AG10803 (cell line): ENCODE data around the gene SPAG7.
"Not testable (repeated sequence)": the region's sequence is repeated elsewhere in the genome, so short reads cannot be mapped to it uniquely, and the experiment has no call there.

Experiments
- DNase-seq: peaks from one replicate; pipeline ENCODE4 v3.0.0; 2010; ENCODE audit warnings: low read depth
- H3K4me3 ChIP-seq: 2 replicates; pipeline ENCODE4 v1.5.1; 2011; ENCODE audit warnings: mild to moderate bottlenecking, low read length, control low read depth
- CTCF ChIP-seq: conservative IDR thresholded peaks from 2 replicates; pipeline ENCODE4 v1.5.1; 2011; ENCODE audit warnings: mild to moderate bottlenecking, low read length, control low read depth, inconsistent platforms

The SPAG7 gene

GRCh38 chr17:4921320-4921719 lies 46.3 kb downstream of the SPAG7 start:
- no peak for TF ChIP-seq CTCF
- no peak for DNase-seq
- H3K4me3 ChIP-seq = no peak overlapping the region

- DNase-seq = peak; percentile 66
- TF ChIP-seq CTCF = no peak
- H3K4me3 ChIP-seq = no peak overlapping the region
These were observed 47.1 kb downstream of the SPAG7 start for GRCh38 chr17:4920351-4921048.

GRCh38 chr17:4919511-4920047 lies 48.0 kb downstream of the SPAG7 start:
- TF ChIP-seq CTCF = no peak
- no peak for DNase-seq
- no peak overlapping the region for H3K4me3 ChIP-seq

- H3K4me3 ChIP-seq, DNase-seq: not testable (repeated sequence)
These were observed 53.1 kb downstream of the SPAG7 start for GRCh38 chr17:4914551-4914950.

GRCh38 chr17:4913994-4914393 lies 53.6 kb downstream of the SPAG7 start:
- no peak for TF ChIP-seq CTCF
- DNase-seq = peak; percentile 39
- H3K4me3 ChIP-seq = no peak overlapping the region
